Measurements from ENCODE around the gene SLC25A23. TPM values are rescaled to one million over a fixed set of nuclear protein-coding genes. Genes with fewer than 3 reads are reported as not detected.

The SLC25A23 gene
- total RNA-seq, 1 experiment from 2014 or later = 89.5 TPM

DNA sequence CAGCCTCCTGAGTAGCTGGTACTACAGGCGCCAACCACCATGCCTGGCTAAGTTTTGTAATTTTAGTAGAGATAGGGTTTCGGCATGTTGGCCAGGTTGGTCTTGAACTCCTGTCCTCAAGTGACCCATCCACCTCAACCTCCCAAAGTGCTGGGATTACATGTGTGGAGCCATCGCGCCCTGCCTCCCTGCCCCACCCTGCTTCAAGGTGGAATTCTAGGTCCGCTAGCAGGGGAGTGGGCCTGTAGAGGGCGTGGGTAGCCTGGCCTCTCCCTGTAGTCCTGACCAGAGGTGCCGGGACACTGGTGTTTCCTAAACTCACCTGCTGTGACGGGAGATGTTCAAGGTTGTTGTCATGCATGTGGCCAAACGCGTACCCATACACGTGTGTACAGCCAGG, 26.4 kb downstream of the SLC25A23 start:
- BruUV-seq (replicated peaks) = no TSS peak
- Histone ChIP-seq H3K9ac (ENCODE audit: low read length) (no peak overlapping the region), H2AFZ (ENCODE audit: low read depth, low read length, poor library complexity, severe bottlenecking) (no peak overlapping the region), H3K9me2 (ENCODE audit: insufficient read depth) (no peaks in the 10 kb centered on the region), H3K4me3 (replicated peaks in 1 of 2; ENCODE audit: low read depth in 1 of 2, low read length in 2 of 2) (no peak overlapping the region), H3K36me3 (ENCODE audit: control insufficient read depth in 1 of 2, insufficient read depth in 2 of 2, low read length in 2 of 2) (no peaks in the 10 kb centered on the region), H3K79me2 (ENCODE audit: insufficient read depth, low read length) (no peaks in the 10 kb centered on the region), H3K27me3 (ENCODE audit: insufficient read depth, low read length) (no peaks in the 10 kb centered on the region), H3K4me1 (ENCODE audit: control insufficient read depth in 1 of 2, insufficient read depth in 2 of 2, low read length in 2 of 2) (peaks cover 3 to 7% of the 10 kb centered on the region in 2 experiments; a peak in 3 of 4 replicates), H3K27ac (ENCODE audit: low read depth, low read length) (no peak overlapping the region), H4K20me1 (ENCODE audit: insufficient read depth) (no peaks in the 10 kb centered on the region), H3K9me3 (ENCODE audit: control insufficient read depth in 1 of 2, insufficient read depth in 1 of 2, low read depth in 1 of 2, low read length in 2 of 2) (no peaks in the 10 kb centered on the region), H3K4me2 (ENCODE audit: low read length) (no peak overlapping the region)
- intact Hi-C loops (cut with micrococcal nuclease) = no loop called here
- DNase-seq (ENCODE audit: low read depth, low spot score) (no peak), ATAC-seq (no peak)
- CTCF ChIA-PET = no interaction called here
- POLR2A ChIA-PET = no interaction called here
- TF ChIP-seq, protein P1, sequence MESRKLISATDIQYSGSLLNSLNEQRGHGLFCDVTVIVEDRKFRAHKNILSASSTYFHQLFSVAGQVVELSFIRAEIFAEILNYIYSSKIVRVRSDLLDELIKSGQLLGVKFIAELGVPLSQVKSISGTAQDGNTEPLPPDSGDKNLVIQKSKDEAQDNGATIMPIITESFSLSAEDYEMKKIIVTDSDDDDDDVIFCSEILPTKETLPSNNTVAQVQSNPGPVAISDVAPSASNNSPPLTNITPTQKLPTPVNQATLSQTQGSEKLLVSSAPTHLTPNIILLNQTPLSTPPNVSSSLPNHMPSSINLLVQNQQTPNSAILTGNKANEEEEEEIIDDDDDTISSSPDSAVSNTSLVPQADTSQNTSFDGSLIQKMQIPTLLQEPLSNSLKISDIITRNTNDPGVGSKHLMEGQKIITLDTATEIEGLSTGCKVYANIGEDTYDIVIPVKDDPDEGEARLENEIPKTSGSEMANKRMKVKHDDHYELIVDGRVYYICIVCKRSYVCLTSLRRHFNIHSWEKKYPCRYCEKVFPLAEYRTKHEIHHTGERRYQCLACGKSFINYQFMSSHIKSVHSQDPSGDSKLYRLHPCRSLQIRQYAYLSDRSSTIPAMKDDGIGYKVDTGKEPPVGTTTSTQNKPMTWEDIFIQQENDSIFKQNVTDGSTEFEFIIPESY (IDR thresholded peaks at IDR 0.05; ENCODE audit: extremely low read depth, insufficient replicate concordance, low read length) = no peak
- TF ChIP-seq ZFX (IDR thresholded peaks at IDR 0.05) (no peak), YY1 (IDR thresholded peaks at IDR 0.05; ENCODE audit: extremely low read depth, insufficient replicate concordance, low read depth, low read length) (no peak), CBX3 (IDR thresholded peaks at IDR 0.05; ENCODE audit: low read depth) (no peak), SIN3A (IDR thresholded peaks at IDR 0.05; ENCODE audit: low read depth) (no peak), EZH2 (IDR thresholded peaks at IDR 0.05) (no peak), POLR2AphosphoS5 (IDR thresholded peaks at IDR 0.05; ENCODE audit: low read depth, low read length) (no peak), ZNF274 (IDR thresholded peaks at IDR 0.05; ENCODE audit: low read depth, low read length) (no peak), POLR2A (IDR thresholded peaks at IDR 0.05; ENCODE audit: borderline replicate concordance, extremely low read depth, insufficient read depth, insufficient read length) (no peak), ELF1 (IDR thresholded peaks at IDR 0.05; ENCODE audit: borderline replicate concordance, low read depth) (no peak)
- TF ChIP-seq, protein P2, sequence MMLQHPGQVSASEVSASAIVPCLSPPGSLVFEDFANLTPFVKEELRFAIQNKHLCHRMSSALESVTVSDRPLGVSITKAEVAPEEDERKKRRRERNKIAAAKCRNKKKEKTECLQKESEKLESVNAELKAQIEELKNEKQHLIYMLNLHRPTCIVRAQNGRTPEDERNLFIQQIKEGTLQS (IDR thresholded peaks at IDR 0.05) = no peak
- TF ChIP-seq, protein P3, sequence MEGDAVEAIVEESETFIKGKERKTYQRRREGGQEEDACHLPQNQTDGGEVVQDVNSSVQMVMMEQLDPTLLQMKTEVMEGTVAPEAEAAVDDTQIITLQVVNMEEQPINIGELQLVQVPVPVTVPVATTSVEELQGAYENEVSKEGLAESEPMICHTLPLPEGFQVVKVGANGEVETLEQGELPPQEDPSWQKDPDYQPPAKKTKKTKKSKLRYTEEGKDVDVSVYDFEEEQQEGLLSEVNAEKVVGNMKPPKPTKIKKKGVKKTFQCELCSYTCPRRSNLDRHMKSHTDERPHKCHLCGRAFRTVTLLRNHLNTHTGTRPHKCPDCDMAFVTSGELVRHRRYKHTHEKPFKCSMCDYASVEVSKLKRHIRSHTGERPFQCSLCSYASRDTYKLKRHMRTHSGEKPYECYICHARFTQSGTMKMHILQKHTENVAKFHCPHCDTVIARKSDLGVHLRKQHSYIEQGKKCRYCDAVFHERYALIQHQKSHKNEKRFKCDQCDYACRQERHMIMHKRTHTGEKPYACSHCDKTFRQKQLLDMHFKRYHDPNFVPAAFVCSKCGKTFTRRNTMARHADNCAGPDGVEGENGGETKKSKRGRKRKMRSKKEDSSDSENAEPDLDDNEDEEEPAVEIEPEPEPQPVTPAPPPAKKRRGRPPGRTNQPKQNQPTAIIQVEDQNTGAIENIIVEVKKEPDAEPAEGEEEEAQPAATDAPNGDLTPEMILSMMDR (IDR thresholded peaks at IDR 0.05 in 2 of 3, conservative IDR thresholded peaks at IDR 0.05 in 1 of 3; ENCODE audit: borderline replicate concordance in 1 of 3, insufficient read depth in 1 of 3, low read depth in 2 of 3, low read length in 2 of 3) = no peak
- TF ChIP-seq, protein P4, sequence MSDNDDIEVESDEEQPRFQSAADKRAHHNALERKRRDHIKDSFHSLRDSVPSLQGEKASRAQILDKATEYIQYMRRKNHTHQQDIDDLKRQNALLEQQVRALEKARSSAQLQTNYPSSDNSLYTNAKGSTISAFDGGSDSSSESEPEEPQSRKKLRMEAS (IDR thresholded peaks at IDR 0.05) = no peak
- RAD21 ChIA-PET (ENCODE audit: low non-redundant PET in 1 of 2, low total read pairs in 2 of 2, uncharacterized antibody in 2 of 2, unreplicated experiment in 2 of 2) = no interaction called here

Measured in HCT116 (cell line).